Nephron (organoid): ENCODE results near the gene KCTD12.
"Not testable (repeated sequence)": the region's sequence is repeated elsewhere in the genome, so short reads cannot be mapped to it uniquely, and the experiment has no call there.

ENCODE experiments used
- H3K27ac Mint-ChIP-seq, 3 experiments: 2 replicates each; pipeline ENCODE4 v1.8.0; 2020; ENCODE audit warnings: mixed read lengths in 3 of 3, mild to moderate bottlenecking in 2 of 3, moderate library complexity in 1 of 3
- H3K27me3 Mint-ChIP-seq: 2 replicates; pipeline ENCODE4 v1.8.0; 2021; ENCODE audit warnings: low read depth, mild to moderate bottlenecking, moderate library complexity, mixed read lengths
- H3K36me3 Mint-ChIP-seq: 2 replicates; pipeline ENCODE4 v1.8.0; 2020; ENCODE audit warnings: low read depth, mixed read lengths
- H3K4me1 Mint-ChIP-seq: 2 replicates; pipeline ENCODE4 v1.8.0; 2020; ENCODE audit warnings: mixed read lengths
- H3K4me3 Mint-ChIP-seq, 3 experiments: 2 replicates each; pipeline ENCODE4 v1.8.0; 2020; ENCODE audit warnings: mild to moderate bottlenecking in 3 of 3, mixed read lengths in 3 of 3, moderate library complexity in 2 of 3
- H3K9me3 Mint-ChIP-seq: 2 replicates; pipeline ENCODE4 v1.8.0; 2020; ENCODE audit warnings: mixed read lengths
- TF ChIP-seq, protein P1 (sequence below), 3 experiments: fragments of 200-600 bp; sonication (generic); IDR thresholded peaks; one replicate each; pipeline ENCODE4 v1.5.0; 2021; ENCODE audit warnings: antibody characterized with exemption in 3 of 3; ENCODE audit not compliant: unreplicated experiment in 3 of 3

The KCTD12 gene

GRCh38 chr13:76927955-76928354 is 41.8 kb upstream of the KCTD12 start:
- TF ChIP-seq, protein P1, sequence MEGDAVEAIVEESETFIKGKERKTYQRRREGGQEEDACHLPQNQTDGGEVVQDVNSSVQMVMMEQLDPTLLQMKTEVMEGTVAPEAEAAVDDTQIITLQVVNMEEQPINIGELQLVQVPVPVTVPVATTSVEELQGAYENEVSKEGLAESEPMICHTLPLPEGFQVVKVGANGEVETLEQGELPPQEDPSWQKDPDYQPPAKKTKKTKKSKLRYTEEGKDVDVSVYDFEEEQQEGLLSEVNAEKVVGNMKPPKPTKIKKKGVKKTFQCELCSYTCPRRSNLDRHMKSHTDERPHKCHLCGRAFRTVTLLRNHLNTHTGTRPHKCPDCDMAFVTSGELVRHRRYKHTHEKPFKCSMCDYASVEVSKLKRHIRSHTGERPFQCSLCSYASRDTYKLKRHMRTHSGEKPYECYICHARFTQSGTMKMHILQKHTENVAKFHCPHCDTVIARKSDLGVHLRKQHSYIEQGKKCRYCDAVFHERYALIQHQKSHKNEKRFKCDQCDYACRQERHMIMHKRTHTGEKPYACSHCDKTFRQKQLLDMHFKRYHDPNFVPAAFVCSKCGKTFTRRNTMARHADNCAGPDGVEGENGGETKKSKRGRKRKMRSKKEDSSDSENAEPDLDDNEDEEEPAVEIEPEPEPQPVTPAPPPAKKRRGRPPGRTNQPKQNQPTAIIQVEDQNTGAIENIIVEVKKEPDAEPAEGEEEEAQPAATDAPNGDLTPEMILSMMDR (IDR thresholded peaks at IDR 0.05; ENCODE audit: unreplicated experiment in 3 of 3): no peak
- H3K36me3 Mint-ChIP-seq: no peaks in the 10 kb centered on the region
- peaks cover 8% of the 10 kb centered on the region for H3K9me3 Mint-ChIP-seq
- H3K27ac Mint-ChIP-seq: no peak overlapping the region
- no peaks in the 10 kb centered on the region for H3K27me3 Mint-ChIP-seq
- no peaks in the 10 kb centered on the region for H3K4me1 Mint-ChIP-seq
- H3K4me3 Mint-ChIP-seq: no peak overlapping the region

DNA sequence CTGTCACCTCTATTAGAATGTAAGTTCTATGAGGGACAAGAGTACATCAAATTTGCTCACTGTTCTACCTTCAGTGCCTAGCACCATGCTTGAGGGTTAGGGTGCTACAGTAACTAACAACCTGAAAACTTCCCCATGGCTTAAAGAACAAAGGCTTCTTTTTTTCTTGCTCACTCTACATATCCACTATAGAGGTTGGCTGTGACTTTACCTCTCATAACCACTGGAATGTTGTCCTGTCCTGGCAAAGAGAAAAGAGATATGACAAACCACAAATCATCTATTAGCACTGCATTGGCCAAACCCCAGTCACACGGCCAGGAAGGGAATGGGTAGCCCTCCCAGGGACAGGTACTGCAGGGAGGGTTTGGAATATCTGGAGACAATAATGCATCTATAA is 38.9 kb upstream of the KCTD12 start:
- H3K4me1 Mint-ChIP-seq: no peaks in the 10 kb centered on the region
- no peak overlapping the region for H3K4me3 Mint-ChIP-seq
- H3K27me3 Mint-ChIP-seq: no peaks in the 10 kb centered on the region
- no peaks in the 10 kb centered on the region for H3K36me3 Mint-ChIP-seq
- TF ChIP-seq, protein P1 (IDR thresholded peaks at IDR 0.05; ENCODE audit: unreplicated experiment in 3 of 3): no peak
- no peak overlapping the region for H3K27ac Mint-ChIP-seq
- peaks cover 11% of the 10 kb centered on the region for H3K9me3 Mint-ChIP-seq

- no peaks in the 10 kb centered on the region for H3K36me3 Mint-ChIP-seq
- H3K9me3 Mint-ChIP-seq: peaks cover 36% of the 10 kb centered on the region
- TF ChIP-seq, protein P1 (IDR thresholded peaks at IDR 0.05; ENCODE audit: unreplicated experiment in 3 of 3): no peak
- no peak overlapping the region for H3K4me3 Mint-ChIP-seq
- H3K27me3 Mint-ChIP-seq: no peaks in the 10 kb centered on the region
- H3K4me1 Mint-ChIP-seq: peaks cover 8% of the 10 kb centered on the region
- no peak overlapping the region for H3K27ac Mint-ChIP-seq
These were observed 35.3 kb upstream of the KCTD12 start for GRCh38 chr13:76921516-76921915.

GRCh38 chr13:76917755-76918481 is 31.7 kb upstream of the KCTD12 start:
- not testable (repeated sequence) for H3K36me3 Mint-ChIP-seq, H3K27me3 Mint-ChIP-seq, H3K4me3 Mint-ChIP-seq, H3K4me1 Mint-ChIP-seq
- Mint-ChIP-seq H3K27ac (peak overlapping the region in 2 of 3 experiments; percentile 31 to 63), H3K9me3 (peaks cover 33% of the 10 kb centered on the region)

GRCh38 chr13:76917095-76917494 is 30.9 kb upstream of the KCTD12 start:
- H3K27me3 Mint-ChIP-seq: no peaks in the 10 kb centered on the region
- H3K4me3 Mint-ChIP-seq: no peak overlapping the region
- TF ChIP-seq, protein P1 (IDR thresholded peaks at IDR 0.05; ENCODE audit: unreplicated experiment in 3 of 3): no peak
- no peaks in the 10 kb centered on the region for H3K36me3 Mint-ChIP-seq
- peaks cover 8% of the 10 kb centered on the region for H3K4me1 Mint-ChIP-seq
- H3K27ac Mint-ChIP-seq: peak overlapping the region in 2 of 3 experiments; percentile 31 to 63
- H3K9me3 Mint-ChIP-seq: peaks cover 30% of the 10 kb centered on the region

DNA sequence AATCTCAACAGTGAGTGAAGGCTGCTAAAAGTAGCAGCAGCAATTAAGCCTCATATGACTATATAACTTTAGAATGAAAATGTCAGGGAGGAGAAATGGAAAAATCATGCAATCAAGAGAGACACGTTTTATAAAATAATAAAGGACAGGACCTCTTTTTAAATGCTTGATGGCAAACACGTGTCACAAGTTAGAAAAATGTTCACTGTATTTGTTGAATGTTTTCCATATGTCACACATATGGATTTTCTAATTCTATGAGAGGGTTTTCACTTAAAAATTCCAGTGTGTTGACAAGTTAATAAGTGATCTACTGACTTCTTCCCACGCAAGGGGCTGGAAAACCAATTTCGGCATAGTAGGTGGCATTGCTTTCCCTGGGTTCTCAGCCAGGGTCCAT is 27.7 kb upstream of the KCTD12 start:
- Mint-ChIP-seq H3K27ac (no peak overlapping the region), H3K27me3 (peaks cover 8% of the 10 kb centered on the region), H3K4me1 (peaks cover 8% of the 10 kb centered on the region), H3K9me3 (peaks cover 14% of the 10 kb centered on the region), H3K4me3 (no peak overlapping the region), H3K36me3 (no peaks in the 10 kb centered on the region)
- TF ChIP-seq, protein P1 (IDR thresholded peaks at IDR 0.05; ENCODE audit: unreplicated experiment in 3 of 3): no peak
